ENCODE measurements around the gene NTN5. TPM values are rescaled to one million over a fixed set of nuclear protein-coding genes. Genes with fewer than 3 reads are reported as not detected.

Gene NTN5
- total and polyA plus RNA-seq, 10 of the 15 experiments (the other 5 are each of a cell fraction or from before 2014, with no cell fraction given): 0.07 to 0.22 TPM; not detected in 8

- Histone ChIP-seq H3K4me2 (ENCODE audit: control insufficient read depth, insufficient read depth) (no peak overlapping the region), H3K9me3 (replicated peaks; ENCODE audit: control insufficient read depth, insufficient read depth, low read length) (no peaks in the 10 kb centered on the region), H3K27me3 (replicated peaks in 1 of 2; ENCODE audit: control insufficient read depth in 2 of 2, insufficient read depth in 2 of 2, low read length in 1 of 2) (no peaks in the 10 kb centered on the region), H3K36me3 (ENCODE audit: control insufficient read depth in 2 of 2, insufficient read depth in 2 of 2, low read length in 1 of 2) (no peaks in the 10 kb centered on the region), H3K4me1 (ENCODE audit: control insufficient read depth, insufficient read depth, low read length) (peaks cover 15% of the 10 kb centered on the region), H3K27ac (ENCODE audit: control insufficient read depth, insufficient read depth) (no peak overlapping the region), H4K20me1 (ENCODE audit: control insufficient read depth, insufficient read depth) (no peaks in the 10 kb centered on the region), H3K79me2 (ENCODE audit: control insufficient read depth, insufficient read depth, low read length) (no peaks in the 10 kb centered on the region), H2AFZ (ENCODE audit: control insufficient read depth, low read depth, low read length) (no peak overlapping the region), H3K4me3 (no peak overlapping the region), H3K9ac (ENCODE audit: control insufficient read depth, insufficient read depth, low read length) (no peak overlapping the region)
- ATAC-seq (no peak), DNase-seq (ENCODE audit: low read depth, low spot score) (no peak), FAIRE-seq (no peak)
- intact Hi-C loops (cut with micrococcal nuclease; ENCODE audit: unreplicated experiment): no loop called here
- BruUV-seq (replicated peaks): no TSS peak
- CTCF ChIA-PET: no interaction called here
- SMC1A ChIA-PET (ENCODE audit: uncharacterized antibody, unreplicated experiment): no interaction called here
- POLR2A ChIA-PET: no interaction called here
- in situ Hi-C loops (cut with MboI): no loop called here
- RAD21 ChIA-PET (ENCODE audit: unreplicated experiment): no interaction called here
- WGBS (ENCODE audit: insufficient coverage, insufficient replicate concordance, low lambda C conversion rate, missing lambda C conversion rate): 68% methylated on average over 15 of the region's 15 CpGs
- TF ChIP-seq TCF7 (IDR thresholded peaks at IDR 0.05; ENCODE audit: borderline replicate concordance) (no peak), IKZF2 (IDR thresholded peaks at IDR 0.05) (no peak), ZNF274 (IDR thresholded peaks at IDR 0.05; ENCODE audit: insufficient read depth, insufficient read length) (no peak), RB1 (IDR thresholded peaks at IDR 0.05; ENCODE audit: borderline replicate concordance) (no peak), CEBPZ (IDR thresholded peaks at IDR 0.05; ENCODE audit: low read depth, low read length) (no peak), MAX (IDR thresholded peaks at IDR 0.05; ENCODE audit: low read depth, low read length) (no peak), GABPA (IDR thresholded peaks at IDR 0.05; ENCODE audit: low read depth) (no peak), MYB (IDR thresholded peaks at IDR 0.05; ENCODE audit: borderline replicate concordance, low read depth, low read length) (no peak), CBX3 (IDR thresholded peaks at IDR 0.05; ENCODE audit: borderline replicate concordance, low read depth) (no peak), ZNF687 (IDR thresholded peaks at IDR 0.05) (no peak), MTA3 (IDR thresholded peaks at IDR 0.05; ENCODE audit: borderline replicate concordance, low read length) (no peak), E2F4 (IDR thresholded peaks at IDR 0.05; ENCODE audit: low read depth, low read length) (no peak), POLR2A (IDR thresholded peaks at IDR 0.05; ENCODE audit: low read depth, low read length) (no peak), RAD21 (IDR thresholded peaks at IDR 0.05; ENCODE audit: insufficient read depth, low read depth, low read length) (no peak), ELK1 (IDR thresholded peaks at IDR 0.05; ENCODE audit: low read depth, low read length) (no peak), JUNB (IDR thresholded peaks at IDR 0.05) (no peak)
Observed at GRCh38 chr19:48718711-48719231, 46.0 kb upstream of the NTN5 start.

Measured in GM12878 (cell line).